Measurements from ENCODE around the gene TTN.

TTN gene

GRCh38 chr2:178480227-178481181 is 326.7 kb downstream of the TTN start, which contains the start of gene PLEKHA3:
PLEKHA3 (plus strand) TSS chr2:178480457; CDS start chr2:178480870, 413 bp downstream.
- DNase-seq = peak; percentile 96

- DNase-seq = no peak
Observed at GRCh38 chr2:178479758-178480226, 327.4 kb downstream of the TTN start.

GRCh38 chr2:178479275-178479616 is 328.0 kb downstream of the TTN start:
- DNase-seq = no peak

GRCh38 chr2:178478439-178479274 is 328.6 kb downstream of the TTN start, which contains the start of gene FKBP7:
FKBP7 (minus strand) TSS chr2:178478600; CDS start chr2:178478499, 101 bp downstream.
- peak; percentile 79 for DNase-seq

- DNase-seq = peak; percentile 8
Observed at GRCh38 chr2:178478130-178478438, 329.1 kb downstream of the TTN start.

GRCh38 chr2:178477443-178478129 is 329.6 kb downstream of the TTN start:
- DNase-seq = no peak

GRCh38 chr2:178476477-178476876 is 330.7 kb downstream of the TTN start:
- DNase-seq = no peak
